Activated effector memory CD4-positive, alpha-beta T cell treated with Interleukin-2 at 50 U/mL for 16 hours (primary cell): Measurements from ENCODE around the gene KIAA1755.
"Not testable (repeated sequence)": the region's sequence is repeated elsewhere in the genome, so short reads cannot be mapped to it uniquely, and the experiment has no call there.

Source experiments
- DNase-seq: peaks from one replicate; pipeline ENCODE4 v3.0.0-alpha.2; 2020

The KIAA1755 gene

GRCh38 chr20:38286586-38287531 is 26.3 kb upstream of the KIAA1755 start:
- DNase-seq, result no peak

- no peak for DNase-seq
Measured at GRCh38 chr20:38284893-38285444, 24.4 kb upstream of the KIAA1755 start.

- not testable (repeated sequence) for DNase-seq
Measured at GRCh38 chr20:38284066-38284650, 23.6 kb upstream of the KIAA1755 start.

GRCh38 chr20:38283236-38283635 is 22.7 kb upstream of the KIAA1755 start:
- no peak for DNase-seq

GRCh38 chr20:38281176-38281915 is 20.8 kb upstream of the KIAA1755 start:
- DNase-seq, result not testable (repeated sequence)

GRCh38 chr20:38278763-38279162 is 18.2 kb upstream of the KIAA1755 start:
- DNase-seq, result no peak

GRCh38 chr20:38278131-38278530 is 17.6 kb upstream of the KIAA1755 start:
- DNase-seq, result no peak

- DNase-seq, result no peak
Measured at GRCh38 chr20:38277691-38278090, 17.2 kb upstream of the KIAA1755 start.

GRCh38 chr20:38277285-38277684 is 16.8 kb upstream of the KIAA1755 start:
- no peak for DNase-seq

- DNase-seq, result no peak
Measured at GRCh38 chr20:38275815-38276550, 15.4 kb upstream of the KIAA1755 start.

- DNase-seq, result no peak
Measured at GRCh38 chr20:38272961-38273360, 12.4 kb upstream of the KIAA1755 start.

GRCh38 chr20:38272398-38272797 is 11.9 kb upstream of the KIAA1755 start:
- no peak for DNase-seq

- DNase-seq, result no peak
Measured at GRCh38 chr20:38271608-38272120, 11.1 kb upstream of the KIAA1755 start.

GRCh38 chr20:38270869-38271605 is 10.5 kb upstream of the KIAA1755 start:
- DNase-seq, result no peak

GRCh38 chr20:38269715-38270114 is 9.2 kb upstream of the KIAA1755 start:
- DNase-seq, result no peak

- no peak for DNase-seq
Measured at GRCh38 chr20:38269040-38269439, 8.5 kb upstream of the KIAA1755 start.

GRCh38 chr20:38267901-38268514 is 7.5 kb upstream of the KIAA1755 start:
- no peak for DNase-seq

GRCh38 chr20:38267296-38267695 is 6.8 kb upstream of the KIAA1755 start:
- DNase-seq, result no peak

- DNase-seq, result no peak
Measured at GRCh38 chr20:38266426-38266825, 5.9 kb upstream of the KIAA1755 start.

GRCh38 chr20:38262931-38263330 is 2.4 kb upstream of the KIAA1755 start:
- DNase-seq, result no peak

- DNase-seq, result no peak
Measured at GRCh38 chr20:38261054-38261390, 487 bp upstream of the KIAA1755 start.
